Keratinocyte (primary cell): ENCODE measurements around the gene CPA5. TPM values are rescaled to one million over a fixed set of nuclear protein-coding genes. Genes with fewer than 3 reads are reported as not detected.

ENCODE experiments used
- DNase-seq: peaks from one replicate; pipeline ENCODE4 v3.0.0-alpha.2; 2011; ENCODE audit warnings: low read depth, missing footprints, low spot score
- FAIRE-seq: peaks from 2 replicates; lab custom pipeline; 2011; peaks lifted over from hg19 to GRCh38; lab: Jason Lieb, UNC
- H2AFZ ChIP-seq: 2 replicates; pipeline ENCODE4 v1.6.0; 2012; ENCODE audit warnings: low read length, control low read depth, inconsistent platforms; ENCODE audit not compliant: control insufficient read depth
- H3K27ac ChIP-seq: 2 replicates; pipeline ENCODE4 v1.5.1; 2011; ENCODE audit warnings: low read length; ENCODE audit not compliant: control insufficient read depth, insufficient read depth
- H3K27me3 ChIP-seq: 3 replicates; pipeline ENCODE4 v1.6.0; 2011; ENCODE audit warnings: low read length; ENCODE audit not compliant: control insufficient read depth, insufficient read depth; ENCODE audit errors: extremely low read depth
- H3K36me3 ChIP-seq, 2 experiments: 2 replicates in 1 of 2; 3 replicates in 1 of 2; pipeline ENCODE4 v1.5.1; 2011; ENCODE audit warnings: low read length in 2 of 2, mild to moderate bottlenecking in 1 of 2; ENCODE audit not compliant: control insufficient read depth in 2 of 2, insufficient read depth in 2 of 2; ENCODE audit errors: extremely low read depth in 1 of 2
- H3K4me1 ChIP-seq: 3 replicates; pipeline ENCODE4 v1.5.1; 2011; ENCODE audit warnings: low read length; ENCODE audit not compliant: control insufficient read depth, insufficient read depth; ENCODE audit errors: extremely low read depth
- H3K4me2 ChIP-seq: 3 replicates; pipeline ENCODE4 v1.6.0; 2011; ENCODE audit warnings: low read depth, low read length; ENCODE audit not compliant: control insufficient read depth, insufficient read depth; ENCODE audit errors: extremely low read depth
- H3K4me3 ChIP-seq, 3 experiments: fragments of 200-600 bp in 1 of 3; sonication (generic) in 1 of 3; 2 replicates in 2 of 3; 3 replicates in 1 of 3; pipeline ENCODE4 v1.5.1; 2011 to 2016; ENCODE audit warnings: low read length in 3 of 3, mild to moderate bottlenecking in 3 of 3, control low read depth in 2 of 3, inconsistent platforms in 1 of 3, low read depth in 1 of 3, mixed read lengths in 1 of 3, mixed run types in 1 of 3, moderate library complexity in 1 of 3; ENCODE audit not compliant: control insufficient read depth in 2 of 3, insufficient read depth in 2 of 3; ENCODE audit errors: extremely low read depth in 1 of 3
- H3K79me2 ChIP-seq: 2 replicates; pipeline ENCODE4 v1.6.0; 2012; ENCODE audit warnings: low read length; ENCODE audit not compliant: control insufficient read depth, insufficient read depth
- H3K9ac ChIP-seq: 3 replicates; pipeline ENCODE4 v1.6.0; 2011; ENCODE audit warnings: low read length; ENCODE audit not compliant: control insufficient read depth, insufficient read depth; ENCODE audit errors: extremely low read depth
- H3K9me1 ChIP-seq: 3 replicates; pipeline ENCODE4 v1.6.0; 2011; ENCODE audit warnings: low read length; ENCODE audit not compliant: control insufficient read depth, insufficient read depth; ENCODE audit errors: extremely low read depth
- H3K9me3 ChIP-seq: 2 replicates; pipeline ENCODE4 v1.5.1; 2012; ENCODE audit warnings: low read depth, low read length; ENCODE audit not compliant: control insufficient read depth
- H4K20me1 ChIP-seq: 3 replicates; pipeline ENCODE4 v1.6.0; 2011; ENCODE audit warnings: low read length; ENCODE audit not compliant: control insufficient read depth, insufficient read depth; ENCODE audit errors: extremely low read depth
- CTCF ChIP-seq, 3 experiments: IDR thresholded peaks in 1 of 3; conservative IDR thresholded peaks in 1 of 3; optimal IDR thresholded peaks in 1 of 3; 2 replicates in 2 of 3; 3 replicates in 1 of 3; pipeline versions ENCODE3 to v1.5.1; 2011; ENCODE audit warnings: low read length in 3 of 3, mild to moderate bottlenecking in 3 of 3, moderate library complexity in 2 of 3, control low read depth in 1 of 3, inconsistent platforms in 1 of 3; ENCODE audit not compliant: insufficient read depth in 2 of 3; ENCODE audit errors: extremely low read depth in 1 of 3
- EZH2 ChIP-seq: IDR thresholded peaks from one replicate; pipeline ENCODE4 v1.6.1; 2012; ENCODE audit warnings: inconsistent platforms, mild to moderate bottlenecking, low read length, moderate library complexity
- dilution Hi-C: fragments of 300-500 bp; cut with MboI; formaldehyde crosslinking; loops from one replicate; pipeline ENCODE4 v1.7.0; 2020; ENCODE audit warnings: low sequenced_read_pairs; ENCODE audit not compliant: extremely low pct_ligation_motif_present
- polyA plus RNA-seq, 5 experiments: library from polyadenylated mRNA; depleted of rRNA in 3 of 5; stranded (reverse) in 3 of 5; stranded (forward) in 1 of 5; unstranded in 1 of 5; fragments of >200 nt; gene quantifications; 1 replicate in 1 of 5; 2 replicates in 3 of 5; 3 replicates in 1 of 5; pipeline versions ENCODE4 v1.2.1 to v1.2.3, GENCODE V29; 2011 to 2012; ENCODE audit warnings: missing spikeins in 2 of 5, low read depth in 1 of 5, low replicate concordance in 1 of 5

CPA5 gene
- polyA plus RNA-seq, 1 donor (not counting 4 experiments of a cell fraction or from before 2014, with no cell fraction given): 0.24 TPM

- DNase-seq: no peak
- peaks cover 7 to 15% of the 10 kb centered on the region in 2 experiments for H3K36me3 ChIP-seq
- no peak overlapping the region for H3K27ac ChIP-seq
- no peak overlapping the region for H2AFZ ChIP-seq
- H3K4me3 ChIP-seq: no peak overlapping the region
- no peaks in the 10 kb centered on the region for H4K20me1 ChIP-seq
- no peak overlapping the region for H3K9ac ChIP-seq
- TF ChIP-seq EZH2: no peak
- no peaks in the 10 kb centered on the region for H3K9me3 ChIP-seq
- FAIRE-seq: no peak
- H3K4me2 ChIP-seq: no peak overlapping the region
- H3K79me2 ChIP-seq: no peaks in the 10 kb centered on the region
- no peaks in the 10 kb centered on the region for H3K9me1 ChIP-seq
- H3K27me3 ChIP-seq: no peaks in the 10 kb centered on the region
- dilution Hi-C loops: no loop called here
- H3K4me1 ChIP-seq: peaks cover 4% of the 10 kb centered on the region
Measured at GRCh38 chr7:130324306-130324943, 20.2 kb upstream of the CPA5 start.

GRCh38 chr7:130329681-130330080, 14.9 kb upstream of the CPA5 start:
- H3K4me2 ChIP-seq: no peak overlapping the region
- dilution Hi-C loops: no loop called here
- H3K27me3 ChIP-seq: no peaks in the 10 kb centered on the region
- H3K79me2 ChIP-seq: no peaks in the 10 kb centered on the region
- H3K36me3 ChIP-seq: no peaks in the 10 kb centered on the region
- no peak overlapping the region for H3K4me3 ChIP-seq
- FAIRE-seq (no peak), DNase-seq (no peak)
- H3K9ac ChIP-seq: no peak overlapping the region
- H3K4me1 ChIP-seq: no peaks in the 10 kb centered on the region
- no peak overlapping the region for H2AFZ ChIP-seq
- H3K27ac ChIP-seq: no peak overlapping the region
- H3K9me1 ChIP-seq: no peaks in the 10 kb centered on the region
- no peaks in the 10 kb centered on the region for H4K20me1 ChIP-seq
- no peaks in the 10 kb centered on the region for H3K9me3 ChIP-seq
- TF ChIP-seq EZH2 (no peak), CTCF (optimal IDR thresholded peaks at IDR 0.05 in 1 of 3, IDR thresholded peaks at IDR 0.05 in 1 of 3, conservative IDR thresholded peaks at IDR 0.05 in 1 of 3; ENCODE audit: extremely low read depth in 1 of 3, insufficient read depth in 2 of 3, low read length in 3 of 3) (no peak)
